Mammary epithelial cell (primary cell): ENCODE results near the gene ARSG.

Source experiments
- EZH2 ChIP-seq: IDR thresholded peaks from 2 replicates; pipeline ENCODE4 v1.6.1; 2012; ENCODE audit warnings: low read length, inconsistent platforms, borderline replicate concordance
- TF ChIP-seq, protein P1 (sequence below), 2 donors: IDR thresholded peaks in 1 of 2; conservative IDR thresholded peaks in 1 of 2; 2 replicates each; pipeline ENCODE4 v1.5.1; 2011 to 2012; ENCODE audit warnings: inconsistent platforms in 2 of 2, low read length in 2 of 2, mild to moderate bottlenecking in 2 of 2, control low read depth in 1 of 2, low read depth in 1 of 2; ENCODE audit not compliant: insufficient read depth in 1 of 2; ENCODE audit errors: extremely low read depth in 1 of 2

DNA sequence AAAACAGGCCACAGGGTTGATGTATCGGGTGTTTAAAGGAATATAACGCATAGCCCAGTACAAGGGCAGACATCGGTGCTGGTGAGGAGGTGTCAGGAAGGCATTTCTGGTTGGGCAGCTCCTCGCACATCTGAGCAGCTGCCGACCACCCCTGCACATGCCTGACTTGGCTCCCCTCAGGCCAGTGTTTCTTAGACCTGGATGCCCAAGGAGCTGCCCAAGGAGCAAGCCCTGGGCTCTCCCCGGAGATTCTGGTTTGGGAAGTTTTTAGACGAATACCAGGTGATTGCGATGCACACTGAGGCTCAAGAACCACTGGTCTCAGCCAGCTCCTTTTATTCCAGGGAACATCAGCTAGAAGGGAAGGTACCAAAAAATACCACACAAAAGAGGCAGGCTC is 154.4 kb downstream of the ARSG start:
- TF ChIP-seq, protein P1, sequence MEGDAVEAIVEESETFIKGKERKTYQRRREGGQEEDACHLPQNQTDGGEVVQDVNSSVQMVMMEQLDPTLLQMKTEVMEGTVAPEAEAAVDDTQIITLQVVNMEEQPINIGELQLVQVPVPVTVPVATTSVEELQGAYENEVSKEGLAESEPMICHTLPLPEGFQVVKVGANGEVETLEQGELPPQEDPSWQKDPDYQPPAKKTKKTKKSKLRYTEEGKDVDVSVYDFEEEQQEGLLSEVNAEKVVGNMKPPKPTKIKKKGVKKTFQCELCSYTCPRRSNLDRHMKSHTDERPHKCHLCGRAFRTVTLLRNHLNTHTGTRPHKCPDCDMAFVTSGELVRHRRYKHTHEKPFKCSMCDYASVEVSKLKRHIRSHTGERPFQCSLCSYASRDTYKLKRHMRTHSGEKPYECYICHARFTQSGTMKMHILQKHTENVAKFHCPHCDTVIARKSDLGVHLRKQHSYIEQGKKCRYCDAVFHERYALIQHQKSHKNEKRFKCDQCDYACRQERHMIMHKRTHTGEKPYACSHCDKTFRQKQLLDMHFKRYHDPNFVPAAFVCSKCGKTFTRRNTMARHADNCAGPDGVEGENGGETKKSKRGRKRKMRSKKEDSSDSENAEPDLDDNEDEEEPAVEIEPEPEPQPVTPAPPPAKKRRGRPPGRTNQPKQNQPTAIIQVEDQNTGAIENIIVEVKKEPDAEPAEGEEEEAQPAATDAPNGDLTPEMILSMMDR (conservative IDR thresholded peaks at IDR 0.05 in 1 of 2, IDR thresholded peaks at IDR 0.05 in 1 of 2; ENCODE audit: extremely low read depth in 1 of 2, insufficient read depth in 1 of 2, low read depth in 1 of 2, low read length in 2 of 2), result no peak
- no peak for TF ChIP-seq EZH2
